Glomerular visceral epithelial cell (primary cell): Measurements from ENCODE around the gene ESF1.
"Not testable (repeated sequence)": the region's sequence is repeated elsewhere in the genome, so short reads cannot be mapped to it uniquely, and the experiment has no call there.

Experiments used
- DNase-seq: peaks from one replicate; pipeline ENCODE4 v3.0.0-alpha.2; 2016; ENCODE audit errors: extremely low spot score

The ESF1 gene

DNA sequence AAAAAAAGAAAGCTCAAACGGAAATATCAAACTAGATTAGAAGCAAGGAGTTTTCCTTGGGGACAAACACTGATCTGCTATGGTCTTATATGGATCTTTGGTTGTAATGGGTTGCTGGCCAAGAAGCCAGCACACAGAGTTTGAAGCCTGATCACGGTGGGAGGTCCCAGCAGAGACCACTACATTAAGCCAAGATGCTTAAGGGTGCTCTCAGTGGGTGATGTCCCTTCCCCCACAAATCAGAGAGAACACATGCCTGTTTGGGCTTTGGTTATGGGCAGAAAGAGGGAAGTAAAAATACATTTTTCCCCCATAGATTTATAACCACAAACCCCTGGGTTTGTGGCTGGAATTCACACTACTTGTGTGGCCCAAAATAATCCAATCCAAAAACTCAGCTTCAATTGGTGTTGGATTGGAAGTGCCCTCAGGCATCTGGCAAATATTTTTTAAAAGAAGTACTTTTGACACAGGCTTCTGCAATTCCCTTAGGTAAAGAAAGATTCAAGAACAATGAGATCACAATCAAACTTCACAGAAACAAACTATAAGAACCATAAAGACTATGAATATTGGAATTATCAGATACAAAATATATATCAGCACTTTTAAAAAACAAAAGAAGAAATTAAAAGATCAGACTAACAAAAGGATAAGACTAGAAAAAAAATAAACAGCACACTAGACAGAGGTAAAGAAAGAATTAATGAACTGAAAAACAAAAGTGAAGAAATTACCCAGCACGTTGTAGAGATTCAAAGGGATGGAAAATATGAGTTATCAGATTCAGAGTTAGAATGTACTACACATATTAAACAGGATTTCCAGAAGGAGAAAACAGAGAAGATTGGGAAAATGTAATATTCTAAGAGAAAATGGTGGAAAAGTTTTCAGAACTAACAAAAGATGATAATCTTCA is 44.7 kb downstream of the ESF1 start:
- DNase-seq = no peak

DNA sequence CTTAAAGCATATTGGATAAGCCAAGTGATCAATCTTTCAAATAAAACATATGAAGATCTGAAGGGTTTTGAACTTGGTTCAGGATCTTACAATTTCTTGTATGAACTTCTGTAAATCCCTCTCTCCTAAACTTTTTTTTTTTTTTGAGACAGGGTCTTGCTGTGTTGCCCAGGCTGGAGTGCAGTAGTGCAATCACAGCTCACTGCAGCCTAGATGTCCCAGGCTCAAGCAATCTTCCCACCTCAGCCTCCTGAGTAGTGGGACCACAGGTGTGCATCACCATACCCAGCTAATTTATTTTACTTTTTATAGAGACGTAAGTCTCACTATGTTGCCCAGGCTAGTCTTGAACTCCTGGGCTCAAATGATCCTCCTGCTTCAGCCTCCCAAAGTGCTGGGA is 46.5 kb downstream of the ESF1 start:
- DNase-seq = not testable (repeated sequence)

DNA sequence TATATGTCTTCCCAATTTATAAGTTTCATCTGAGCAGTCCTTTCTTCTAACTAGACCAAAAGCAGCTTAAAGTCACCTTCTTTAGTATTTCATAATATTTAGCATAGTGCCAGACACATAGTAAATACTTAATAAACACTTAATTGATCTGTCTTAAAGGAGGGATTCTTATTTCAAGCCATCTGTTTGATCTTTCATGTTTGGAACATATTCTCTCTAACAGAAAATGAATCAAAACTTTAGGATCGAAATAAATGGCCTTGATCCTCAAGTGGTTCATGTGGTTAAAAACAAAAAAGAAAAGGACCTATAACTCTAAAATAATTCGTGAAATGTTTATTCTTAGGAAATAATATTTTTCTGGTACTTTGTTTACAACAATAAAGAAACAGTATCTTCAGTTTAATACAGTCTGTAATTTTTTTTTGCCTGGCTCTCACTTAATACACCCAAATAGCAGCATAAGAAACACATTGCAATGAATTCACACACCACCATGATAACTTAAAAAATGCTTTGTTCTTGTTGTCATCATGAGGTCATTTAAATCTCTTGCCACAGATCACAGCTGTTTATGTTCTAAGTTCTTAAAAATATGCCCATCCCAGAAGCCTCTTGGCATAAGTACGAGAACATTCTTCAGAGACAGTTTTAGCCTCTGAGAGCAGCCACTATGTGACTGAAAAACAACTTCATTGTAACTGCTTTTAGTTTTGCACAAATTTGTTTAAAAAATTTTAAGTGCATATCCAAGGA is 48.1 kb downstream of the ESF1 start:
- no peak for DNase-seq

DNA sequence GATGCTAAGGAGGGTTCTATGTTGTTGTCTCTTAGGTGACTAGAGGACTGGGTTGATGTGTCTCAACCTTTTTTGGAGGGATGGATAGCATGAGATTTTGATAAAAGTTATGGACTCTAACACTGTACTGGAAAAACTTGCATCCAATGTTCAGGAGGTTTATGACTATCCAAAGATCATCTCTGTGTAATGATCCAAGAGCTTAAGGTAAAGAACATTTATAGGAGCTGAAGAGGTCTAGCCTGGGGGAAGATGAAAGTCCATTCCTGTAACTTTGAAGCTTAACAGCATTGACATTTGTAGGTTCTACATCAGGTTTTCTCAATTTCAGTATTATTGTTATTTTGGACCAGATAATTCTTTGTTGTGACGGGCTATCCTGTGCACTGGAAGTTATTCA is 48.9 kb downstream of the ESF1 start:
- DNase-seq = no peak

DNA sequence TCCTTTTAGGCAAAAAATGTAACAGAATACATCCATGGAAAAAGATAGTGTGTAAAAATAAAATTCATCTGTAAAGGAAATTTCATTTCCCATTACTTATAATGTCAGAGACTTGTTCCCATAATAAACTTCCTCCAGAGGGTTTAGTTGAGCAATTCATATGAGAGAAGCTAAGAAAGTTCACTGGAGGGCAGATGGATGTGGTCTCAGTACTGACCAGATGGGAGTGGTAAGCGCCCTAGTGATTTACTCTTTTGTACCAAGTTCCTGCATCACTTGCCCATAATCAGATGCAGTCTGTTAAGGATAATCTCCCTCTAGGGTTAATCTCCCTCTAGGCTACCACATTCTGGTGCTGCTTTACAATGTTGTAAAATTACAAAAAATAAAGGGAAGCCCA is 61.7 kb downstream of the ESF1 start:
- DNase-seq = no peak

DNA sequence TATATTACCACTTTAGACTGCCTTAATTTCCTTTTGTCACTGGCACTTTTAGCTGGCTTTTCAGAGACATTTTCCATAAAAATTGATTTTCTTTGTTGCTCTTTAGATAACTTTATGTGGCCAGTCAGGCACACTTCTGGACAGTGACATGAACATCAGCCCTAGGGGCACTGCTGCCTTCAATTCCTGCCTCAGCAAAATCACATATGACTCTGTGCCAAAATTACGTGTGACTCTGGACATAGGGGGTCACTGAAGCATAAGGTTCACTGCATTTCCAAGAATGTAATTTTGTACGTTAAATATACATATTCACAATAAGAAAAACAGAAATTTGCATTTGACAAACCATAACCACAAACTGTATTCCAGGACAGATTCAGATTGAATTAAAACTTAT is 66.5 kb downstream of the ESF1 start:
- DNase-seq = no peak

DNA sequence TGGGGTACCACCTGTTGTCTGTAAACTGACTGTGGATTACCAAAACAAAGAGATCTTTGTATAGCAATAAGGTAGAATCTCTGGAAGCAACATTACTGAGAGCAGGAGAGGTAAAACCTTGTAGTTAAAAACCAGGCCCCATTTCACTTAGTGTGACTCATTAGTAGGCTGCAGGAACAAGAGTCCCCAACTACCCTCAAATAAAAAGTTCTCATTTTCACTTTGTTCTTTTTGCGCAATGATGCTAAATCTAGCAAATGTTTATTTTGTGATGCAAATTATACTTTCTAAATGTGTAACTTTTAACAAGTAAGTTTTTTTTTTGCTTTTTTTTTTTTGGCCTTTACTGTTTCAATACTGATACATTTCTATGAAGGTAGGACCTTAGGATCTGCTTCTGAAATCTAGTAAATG is 67.1 kb downstream of the ESF1 start:
- DNase-seq = no peak

DNA sequence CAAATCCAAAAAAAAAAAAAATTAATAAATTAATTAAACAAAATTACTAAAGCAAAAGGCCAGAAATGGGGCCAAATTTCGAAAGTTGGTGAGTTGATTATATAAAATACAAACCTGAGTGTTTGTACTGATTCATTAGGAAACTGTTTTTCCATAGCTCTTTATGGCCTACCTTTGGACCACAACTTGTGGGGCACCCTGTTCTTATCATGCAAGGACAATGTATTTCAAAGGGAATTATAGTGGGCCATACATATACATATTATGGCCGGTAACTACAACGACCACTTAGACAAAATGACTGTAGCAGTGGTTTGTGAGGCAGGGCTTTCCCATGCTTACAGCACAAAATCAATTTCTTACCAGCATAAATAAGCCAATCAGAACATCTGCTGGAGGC is 69.5 kb downstream of the ESF1 start:
- no peak for DNase-seq

DNA sequence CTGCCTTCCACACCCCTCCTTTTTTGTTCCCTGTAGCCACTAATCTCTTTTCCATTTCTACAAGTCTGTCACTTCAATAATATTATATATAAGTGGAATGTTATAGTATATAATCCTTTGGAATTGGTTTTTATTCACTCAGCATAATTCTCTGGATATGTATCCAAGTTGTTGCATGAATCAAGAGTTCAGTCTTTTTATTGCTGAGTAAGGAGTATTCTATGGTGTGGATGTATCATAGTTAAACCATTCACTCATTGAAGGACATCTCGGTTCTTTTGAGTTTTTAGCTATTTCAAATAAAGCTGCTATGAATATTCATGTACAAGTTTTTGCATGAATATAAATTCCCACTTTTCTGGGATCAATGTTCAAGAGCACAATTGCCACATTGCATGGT is 76.5 kb downstream of the ESF1 start:
- DNase-seq = no peak

DNA sequence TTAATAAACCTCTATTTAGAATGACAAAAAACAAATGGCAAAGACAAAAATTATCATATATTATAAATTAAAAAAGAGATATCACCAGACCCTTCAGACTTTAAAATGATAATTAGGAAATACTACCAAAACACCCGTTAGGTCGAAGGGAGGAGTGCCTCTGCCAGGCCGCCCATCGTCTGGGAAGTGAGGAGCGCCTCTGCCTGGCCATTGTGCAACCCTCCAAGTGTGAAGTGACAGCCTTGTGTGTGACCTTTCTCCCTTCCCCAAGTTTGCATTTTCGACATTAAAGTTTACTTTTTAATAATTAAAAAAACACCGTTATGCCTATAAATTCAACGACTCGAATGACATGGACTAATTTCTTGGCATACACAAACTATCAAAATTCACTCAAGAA is 81.5 kb downstream of the ESF1 start:
- DNase-seq = no peak

DNA sequence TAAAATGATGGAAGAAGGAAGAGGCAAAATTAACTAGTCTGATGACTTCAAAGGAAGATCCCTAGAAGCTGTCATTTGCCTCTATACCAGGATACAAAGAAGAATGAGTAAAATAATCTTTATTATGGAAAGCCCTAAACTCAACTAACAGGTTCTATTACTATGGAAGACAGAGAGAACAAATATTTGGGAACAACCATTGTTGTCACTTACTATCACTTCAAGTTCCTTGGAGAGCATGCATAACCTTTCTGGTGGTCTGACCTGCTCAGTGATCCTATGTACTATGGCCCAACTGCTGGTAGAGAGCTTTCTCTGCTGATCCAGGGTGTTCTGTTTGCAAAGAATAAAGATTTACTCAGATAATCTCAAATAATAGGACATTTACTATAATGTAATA is 83.2 kb downstream of the ESF1 start:
- no peak for DNase-seq

DNA sequence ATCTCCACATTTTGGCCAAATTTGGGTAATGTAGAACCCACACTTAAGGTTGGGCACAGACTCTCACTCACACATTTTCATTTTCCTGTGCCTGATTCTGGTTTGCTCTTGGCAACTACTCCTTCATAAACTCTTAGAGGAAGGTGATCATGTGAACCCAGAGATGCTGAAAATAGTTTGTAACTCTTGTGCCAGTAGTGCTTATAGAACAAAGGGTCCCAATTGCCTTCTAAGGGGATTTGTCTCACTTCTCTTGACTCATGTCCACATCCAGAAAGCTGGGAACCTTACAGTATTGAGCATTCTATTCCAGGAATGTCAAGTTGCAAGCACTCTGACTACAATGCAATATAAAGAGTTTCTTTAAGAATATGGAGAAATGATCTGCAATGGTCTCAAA is 84.0 kb downstream of the ESF1 start:
- DNase-seq = no peak

DNA sequence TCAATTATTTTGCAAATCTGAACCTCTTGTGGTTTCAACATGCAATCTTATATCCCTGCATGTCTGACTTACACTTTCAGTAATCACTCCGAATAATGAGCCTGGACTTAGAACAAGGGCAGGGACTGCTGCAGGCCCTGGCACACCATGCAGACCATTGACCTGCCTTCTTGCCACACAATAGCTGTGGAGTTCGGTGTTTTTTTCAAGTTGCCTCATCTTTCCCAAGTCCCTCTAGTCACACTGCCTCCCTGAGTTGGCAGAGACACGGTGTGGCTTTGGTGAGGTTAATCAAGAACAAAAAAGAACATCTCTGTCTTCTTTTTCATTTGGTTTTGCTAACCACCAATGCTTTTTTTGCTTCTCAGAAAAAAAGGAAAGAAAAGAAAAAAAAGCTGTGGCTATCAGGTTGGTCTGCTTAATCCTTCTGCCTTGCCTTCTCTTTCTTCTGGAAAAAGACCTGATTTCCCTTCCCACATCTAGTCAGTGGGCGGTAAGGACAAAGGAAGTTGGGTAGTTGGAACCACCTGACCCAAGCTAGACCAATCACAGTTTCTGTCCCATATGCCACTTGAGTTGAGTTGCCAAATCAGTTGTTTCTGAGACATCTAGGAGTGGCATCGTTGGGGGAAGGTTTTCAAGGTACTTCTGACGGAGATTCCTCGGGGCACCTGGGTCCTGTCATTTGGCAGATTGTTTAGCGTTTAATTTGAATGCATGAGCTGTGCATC is 90.1 kb downstream of the ESF1 start:
- no peak for DNase-seq

DNA sequence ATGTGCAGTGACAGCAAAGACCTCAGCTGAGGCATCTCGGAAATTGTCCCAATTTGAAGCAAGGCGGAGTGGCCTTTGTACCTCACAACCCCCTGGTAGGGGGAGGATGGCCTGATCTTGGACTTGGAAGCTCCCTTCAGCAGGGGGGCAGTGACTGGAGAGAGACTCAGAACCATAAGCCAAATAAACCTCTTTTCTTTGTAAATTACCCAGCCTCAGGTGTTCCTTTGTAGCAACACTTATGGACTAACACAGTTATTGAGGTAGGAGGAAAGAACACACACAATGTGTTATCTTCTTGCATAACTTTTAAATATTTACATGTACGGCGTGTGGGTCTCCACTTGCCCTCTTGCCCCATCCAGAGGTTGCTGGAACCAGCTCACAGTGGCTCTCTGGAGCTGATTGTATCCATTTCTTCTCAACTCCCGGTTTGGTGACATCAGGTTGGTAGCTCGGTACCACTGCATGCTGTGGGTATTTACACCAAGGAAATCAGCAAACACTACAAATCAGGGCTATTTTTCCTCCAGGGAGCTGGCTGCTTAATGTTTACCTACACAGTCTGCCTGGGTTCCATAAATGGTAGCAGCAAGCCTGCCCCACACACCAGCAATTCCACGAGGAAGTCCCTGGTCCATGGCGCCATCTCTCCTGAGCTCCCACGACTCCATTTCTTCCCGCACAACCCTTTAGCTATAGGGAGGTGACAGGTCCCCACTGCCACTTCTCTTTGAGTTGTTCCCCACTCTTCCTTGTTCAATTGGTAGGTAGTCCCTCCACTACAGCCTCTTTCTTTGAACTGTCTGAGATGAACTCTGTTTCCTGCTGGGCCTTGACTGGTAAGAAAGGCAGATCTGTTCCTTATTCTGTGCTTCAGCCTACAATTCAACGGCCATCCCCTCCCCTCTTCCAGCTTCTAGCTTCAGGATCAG is 91.7 kb downstream of the ESF1 start:
- DNase-seq = no peak

DNA sequence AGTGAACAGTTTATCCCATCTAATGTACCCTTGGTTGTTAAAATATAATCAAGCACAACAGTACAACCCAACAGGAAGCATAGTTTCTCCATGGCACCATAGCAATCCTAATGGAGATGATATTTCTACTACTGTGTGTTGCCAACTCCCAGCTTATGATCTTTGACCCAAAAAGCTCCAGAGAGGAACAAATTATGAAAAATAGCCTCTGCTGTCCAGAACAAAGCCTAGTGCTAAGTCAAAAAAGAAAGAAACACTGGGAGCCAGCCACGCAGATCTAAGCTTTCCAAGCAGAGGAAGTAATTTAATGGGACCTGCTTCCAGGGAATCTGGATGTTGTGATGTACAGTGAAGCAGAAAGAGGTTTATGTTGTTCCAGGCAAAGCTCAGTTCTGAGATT is 93.8 kb downstream of the ESF1 start:
- no peak for DNase-seq

DNA sequence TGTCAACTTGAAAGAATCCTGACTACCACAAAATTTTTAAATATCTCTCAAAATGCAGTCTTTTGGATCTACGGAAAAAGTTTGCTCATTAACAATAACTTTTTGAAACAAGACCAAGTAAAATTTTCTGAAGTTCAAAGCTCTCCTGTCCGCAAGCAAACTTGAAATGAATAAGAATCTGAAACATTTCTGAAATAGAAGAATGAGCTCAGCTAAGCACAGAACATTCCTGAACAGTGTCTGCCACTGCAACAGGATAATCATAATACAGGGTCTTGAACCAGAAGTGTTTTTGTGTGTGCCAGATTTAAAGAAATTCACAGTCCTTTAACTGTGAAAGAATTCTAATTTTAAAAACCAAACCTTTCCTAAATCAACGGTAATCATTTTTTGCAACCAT is 96.9 kb downstream of the ESF1 start:
- DNase-seq = no peak

DNA sequence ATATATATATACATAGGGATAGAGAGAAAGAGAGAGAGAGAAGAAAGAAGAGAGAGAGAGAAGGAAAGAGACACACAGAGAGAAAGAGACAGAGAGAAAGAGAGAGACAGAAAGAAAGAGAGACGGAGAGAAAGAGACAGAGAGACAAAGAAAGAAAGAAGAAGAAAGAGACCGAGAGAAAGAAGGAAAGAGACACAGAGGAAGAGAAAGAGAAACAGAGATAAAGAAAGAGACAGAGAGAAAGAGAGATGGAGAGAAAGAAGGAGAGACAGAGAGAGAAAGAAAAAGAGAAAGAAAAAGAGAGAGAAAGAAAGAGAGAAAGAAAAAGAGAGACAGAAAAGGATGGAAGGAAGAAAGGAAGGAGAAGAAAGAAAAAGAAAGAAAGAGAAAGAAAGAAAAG is 99.1 kb downstream of the ESF1 start:
- DNase-seq = no peak

DNA sequence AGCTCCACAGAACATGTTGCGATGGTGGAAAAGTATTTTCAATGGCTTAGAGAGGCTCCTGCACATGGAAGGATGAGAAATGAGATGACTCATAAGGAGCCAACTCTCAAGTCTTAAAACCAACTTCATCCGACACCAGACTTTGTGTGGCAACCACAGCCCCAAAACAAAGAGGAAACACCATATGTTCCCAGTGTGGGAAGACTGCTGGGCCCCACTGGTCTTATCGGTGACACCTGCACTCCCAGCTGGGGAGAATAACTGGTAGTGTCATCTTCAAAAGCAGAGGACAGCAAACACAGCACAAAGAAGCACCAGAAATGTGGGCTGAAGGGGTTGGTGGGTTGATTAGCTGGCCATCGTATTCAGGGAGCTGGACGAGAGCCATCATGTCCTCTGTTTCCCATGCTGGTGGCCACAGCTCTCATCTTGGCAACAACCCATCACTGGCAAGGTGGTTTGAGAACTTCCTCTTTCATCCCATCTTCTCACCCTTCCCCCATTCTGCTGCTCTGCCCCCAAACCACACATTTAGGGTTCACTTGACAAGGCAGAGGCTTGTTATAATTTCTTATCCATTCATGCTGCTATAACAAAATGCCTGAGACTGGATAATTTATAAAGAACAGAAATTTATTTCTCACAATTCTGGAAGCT is 100.0 kb downstream of the ESF1 start:
- DNase-seq = no peak

DNA sequence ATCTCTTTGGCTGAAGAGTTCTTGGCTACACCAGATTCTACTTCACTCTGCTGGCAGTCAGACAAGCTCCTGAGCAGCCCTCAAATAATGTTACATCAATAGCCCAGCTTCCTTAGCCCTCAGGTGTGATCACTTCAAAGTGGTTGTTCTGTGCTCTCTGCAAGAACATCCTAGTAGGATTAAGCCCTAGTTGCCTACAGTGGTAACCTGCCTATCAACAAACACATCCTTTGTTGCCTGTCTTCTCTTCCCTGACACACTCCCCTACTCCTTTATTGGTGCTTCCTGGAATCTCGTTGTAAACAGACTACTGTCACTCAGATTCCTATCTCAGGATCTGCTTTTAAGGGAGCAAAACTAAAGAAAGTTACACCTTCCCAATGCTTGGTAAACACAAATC is 100.9 kb downstream of the ESF1 start:
- no peak for DNase-seq

DNA sequence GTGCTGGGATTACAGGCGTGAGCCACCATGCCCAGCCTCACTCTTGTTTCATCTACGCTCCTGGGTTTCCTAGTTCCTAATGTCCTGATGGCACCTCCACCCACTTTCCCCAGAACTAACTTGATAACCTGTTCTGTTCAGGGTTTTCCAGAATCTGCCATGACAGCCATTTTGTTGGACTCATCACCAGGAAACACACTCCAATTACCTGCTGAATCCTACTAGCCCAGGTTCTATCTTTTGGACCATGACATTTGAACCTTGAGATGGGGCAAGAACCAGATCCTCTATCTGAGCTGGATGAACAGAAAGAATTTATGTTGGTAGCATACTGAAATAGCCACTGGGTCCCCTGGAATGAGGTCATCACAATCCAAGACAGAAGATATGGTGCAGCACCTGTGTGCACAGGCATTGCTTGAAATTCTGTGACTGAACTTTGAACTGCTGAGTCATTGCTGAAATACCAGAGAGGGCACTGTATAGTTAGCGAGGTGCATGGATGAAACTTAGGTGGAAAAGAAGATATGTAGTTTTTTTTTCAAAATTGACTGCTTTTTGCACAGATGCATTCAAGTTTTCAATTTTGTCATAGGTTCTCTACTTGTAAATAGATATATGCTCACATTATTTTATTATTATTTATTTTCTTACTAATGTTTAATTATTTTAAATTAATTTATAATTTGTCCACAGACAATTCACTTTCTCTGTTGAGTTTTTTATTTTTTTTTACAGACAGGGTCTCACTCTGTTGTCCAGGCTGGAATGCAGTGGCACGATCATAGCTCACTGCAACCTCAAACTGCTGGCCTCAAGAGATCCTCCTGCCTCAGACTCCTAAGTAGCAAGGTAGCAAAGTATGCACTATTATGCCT is 103.2 kb downstream of the ESF1 start:
- DNase-seq = no peak
